Measurements from ENCODE around the gene DHCR24. TPM values are rescaled to one million over a fixed set of nuclear protein-coding genes. Genes with fewer than 3 reads are reported as not detected.

DHCR24 gene
- total and polyA plus RNA-seq, 2 of the 13 experiments (the other 11 are each of a cell fraction or from before 2014, with no cell fraction given): 374 to 448 TPM

GRCh38 chr1:54926970-54927369, 40.0 kb upstream of the DHCR24 start:
- FAIRE-seq (no peak), DNase-seq (ENCODE audit: low spot score) (peak; percentile 51), ATAC-seq (peak; percentile 79)
- intact Hi-C loops (cut with micrococcal nuclease; ENCODE audit: unreplicated experiment): no loop called here
- Histone ChIP-seq H2AFZ (ENCODE audit: low read length) (no peak overlapping the region), H3K79me2 (ENCODE audit: insufficient read depth, low read length) (no peaks in the 10 kb centered on the region), H3K9ac (ENCODE audit: insufficient read depth, low read depth, low read length) (no peak overlapping the region), H3K27me3 (ENCODE audit: control insufficient read depth in 1 of 2, insufficient read depth in 2 of 2, low read length in 2 of 2) (no peaks in the 10 kb centered on the region), H3K27ac (ENCODE audit: extremely low read length, insufficient read depth, low read length) (no peak overlapping the region), H3K4me3 (replicated peaks in 1 of 3; ENCODE audit: insufficient read depth in 1 of 3, low read depth in 2 of 3, low read length in 3 of 3) (no peak overlapping the region), H3K4me1 (ENCODE audit: insufficient read depth, low read length) (peaks cover 57% of the 10 kb centered on the region), H3K4me2 (ENCODE audit: low read depth, low read length) (peak overlapping the region; percentile 46), H3K9me3 (ENCODE audit: low read length) (no peaks in the 10 kb centered on the region), H4K20me1 (ENCODE audit: insufficient read depth, low read length) (no peaks in the 10 kb centered on the region), H3K36me3 (replicated peaks in 1 of 2; ENCODE audit: control insufficient read depth in 1 of 2, insufficient read depth in 2 of 2, low read length in 2 of 2) (no peaks in the 10 kb centered on the region)
- WGBS (ENCODE audit: low lambda C conversion rate): 0% methylated on average over 2 of the region's 2 CpGs
- in situ Hi-C loops (cut with HindIII; ENCODE audit: extremely low pct_ligation_motif_present, low pct_unique_long_range_greater_than_20kb): no loop called here
- CTCF ChIA-PET (ENCODE audit: low intra/inter-chr PET ratio, low total read pairs): no interaction called here
- POLR2A ChIA-PET: interaction anchor here (1.2 to 4.1 kb wide), 2 partner anchors 39 to 43 kb away, joined by 4 to 17 read pairs; partner anchors contain the start of gene DHCR24
- BruUV-seq (replicated peaks): no TSS peak
- TF ChIP-seq, protein P1, sequence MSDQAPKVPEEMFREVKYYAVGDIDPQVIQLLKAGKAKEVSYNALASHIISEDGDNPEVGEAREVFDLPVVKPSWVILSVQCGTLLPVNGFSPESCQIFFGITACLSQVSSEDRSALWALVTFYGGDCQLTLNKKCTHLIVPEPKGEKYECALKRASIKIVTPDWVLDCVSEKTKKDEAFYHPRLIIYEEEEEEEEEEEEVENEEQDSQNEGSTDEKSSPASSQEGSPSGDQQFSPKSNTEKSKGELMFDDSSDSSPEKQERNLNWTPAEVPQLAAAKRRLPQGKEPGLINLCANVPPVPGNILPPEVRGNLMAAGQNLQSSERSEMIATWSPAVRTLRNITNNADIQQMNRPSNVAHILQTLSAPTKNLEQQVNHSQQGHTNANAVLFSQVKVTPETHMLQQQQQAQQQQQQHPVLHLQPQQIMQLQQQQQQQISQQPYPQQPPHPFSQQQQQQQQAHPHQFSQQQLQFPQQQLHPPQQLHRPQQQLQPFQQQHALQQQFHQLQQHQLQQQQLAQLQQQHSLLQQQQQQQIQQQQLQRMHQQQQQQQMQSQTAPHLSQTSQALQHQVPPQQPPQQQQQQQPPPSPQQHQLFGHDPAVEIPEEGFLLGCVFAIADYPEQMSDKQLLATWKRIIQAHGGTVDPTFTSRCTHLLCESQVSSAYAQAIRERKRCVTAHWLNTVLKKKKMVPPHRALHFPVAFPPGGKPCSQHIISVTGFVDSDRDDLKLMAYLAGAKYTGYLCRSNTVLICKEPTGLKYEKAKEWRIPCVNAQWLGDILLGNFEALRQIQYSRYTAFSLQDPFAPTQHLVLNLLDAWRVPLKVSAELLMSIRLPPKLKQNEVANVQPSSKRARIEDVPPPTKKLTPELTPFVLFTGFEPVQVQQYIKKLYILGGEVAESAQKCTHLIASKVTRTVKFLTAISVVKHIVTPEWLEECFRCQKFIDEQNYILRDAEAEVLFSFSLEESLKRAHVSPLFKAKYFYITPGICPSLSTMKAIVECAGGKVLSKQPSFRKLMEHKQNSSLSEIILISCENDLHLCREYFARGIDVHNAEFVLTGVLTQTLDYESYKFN (CRISPR knock-in tag; conservative IDR thresholded peaks at IDR 0.05): peak; percentile 34; the same call in 1 of the 2 replicates
- TF ChIP-seq MAFK (conservative IDR thresholded peaks at IDR 0.05 in 1 of 2, IDR thresholded peaks at IDR 0.05 in 1 of 2; ENCODE audit: low read length in 2 of 2): peak; percentile 52 to 56
- no peak for TF ChIP-seq DNMT1 (CRISPR knock-in tag; IDR thresholded peaks at IDR 0.05)
- TF ChIP-seq ARID5B (CRISPR knock-in tag; IDR thresholded peaks at IDR 0.05): 0 out of 2 replicates have a peak, but pooled peaks have one; percentile 23
- TF ChIP-seq ZNF138 (CRISPR knock-in tag; IDR thresholded peaks at IDR 0.05; ENCODE audit: low read depth): no peak
- no peak for TF ChIP-seq ESRRA (CRISPR knock-in tag; IDR thresholded peaks at IDR 0.05; ENCODE audit: low read depth)
- peak; percentile 58; the same call in 1 of the 2 replicates for TF ChIP-seq ZNF33A (CRISPR knock-in tag; IDR thresholded peaks at IDR 0.05; ENCODE audit: borderline replicate concordance)
- no peak for TF ChIP-seq NCOA1 (CRISPR knock-in tag; IDR thresholded peaks at IDR 0.05)
- TF ChIP-seq, protein P2, sequence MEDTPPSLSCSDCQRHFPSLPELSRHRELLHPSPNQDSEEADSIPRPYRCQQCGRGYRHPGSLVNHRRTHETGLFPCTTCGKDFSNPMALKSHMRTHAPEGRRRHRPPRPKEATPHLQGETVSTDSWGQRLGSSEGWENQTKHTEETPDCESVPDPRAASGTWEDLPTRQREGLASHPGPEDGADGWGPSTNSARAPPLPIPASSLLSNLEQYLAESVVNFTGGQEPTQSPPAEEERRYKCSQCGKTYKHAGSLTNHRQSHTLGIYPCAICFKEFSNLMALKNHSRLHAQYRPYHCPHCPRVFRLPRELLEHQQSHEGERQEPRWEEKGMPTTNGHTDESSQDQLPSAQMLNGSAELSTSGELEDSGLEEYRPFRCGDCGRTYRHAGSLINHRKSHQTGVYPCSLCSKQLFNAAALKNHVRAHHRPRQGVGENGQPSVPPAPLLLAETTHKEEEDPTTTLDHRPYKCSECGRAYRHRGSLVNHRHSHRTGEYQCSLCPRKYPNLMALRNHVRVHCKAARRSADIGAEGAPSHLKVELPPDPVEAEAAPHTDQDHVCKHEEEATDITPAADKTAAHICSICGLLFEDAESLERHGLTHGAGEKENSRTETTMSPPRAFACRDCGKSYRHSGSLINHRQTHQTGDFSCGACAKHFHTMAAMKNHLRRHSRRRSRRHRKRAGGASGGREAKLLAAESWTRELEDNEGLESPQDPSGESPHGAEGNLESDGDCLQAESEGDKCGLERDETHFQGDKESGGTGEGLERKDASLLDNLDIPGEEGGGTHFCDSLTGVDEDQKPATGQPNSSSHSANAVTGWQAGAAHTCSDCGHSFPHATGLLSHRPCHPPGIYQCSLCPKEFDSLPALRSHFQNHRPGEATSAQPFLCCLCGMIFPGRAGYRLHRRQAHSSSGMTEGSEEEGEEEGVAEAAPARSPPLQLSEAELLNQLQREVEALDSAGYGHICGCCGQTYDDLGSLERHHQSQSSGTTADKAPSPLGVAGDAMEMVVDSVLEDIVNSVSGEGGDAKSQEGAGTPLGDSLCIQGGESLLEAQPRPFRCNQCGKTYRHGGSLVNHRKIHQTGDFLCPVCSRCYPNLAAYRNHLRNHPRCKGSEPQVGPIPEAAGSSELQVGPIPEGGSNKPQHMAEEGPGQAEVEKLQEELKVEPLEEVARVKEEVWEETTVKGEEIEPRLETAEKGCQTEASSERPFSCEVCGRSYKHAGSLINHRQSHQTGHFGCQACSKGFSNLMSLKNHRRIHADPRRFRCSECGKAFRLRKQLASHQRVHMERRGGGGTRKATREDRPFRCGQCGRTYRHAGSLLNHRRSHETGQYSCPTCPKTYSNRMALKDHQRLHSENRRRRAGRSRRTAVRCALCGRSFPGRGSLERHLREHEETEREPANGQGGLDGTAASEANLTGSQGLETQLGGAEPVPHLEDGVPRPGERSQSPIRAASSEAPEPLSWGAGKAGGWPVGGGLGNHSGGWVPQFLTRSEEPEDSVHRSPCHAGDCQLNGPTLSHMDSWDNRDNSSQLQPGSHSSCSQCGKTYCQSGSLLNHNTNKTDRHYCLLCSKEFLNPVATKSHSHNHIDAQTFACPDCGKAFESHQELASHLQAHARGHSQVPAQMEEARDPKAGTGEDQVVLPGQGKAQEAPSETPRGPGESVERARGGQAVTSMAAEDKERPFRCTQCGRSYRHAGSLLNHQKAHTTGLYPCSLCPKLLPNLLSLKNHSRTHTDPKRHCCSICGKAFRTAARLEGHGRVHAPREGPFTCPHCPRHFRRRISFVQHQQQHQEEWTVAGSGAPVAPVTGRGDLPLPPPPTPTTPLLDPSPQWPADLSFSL (CRISPR knock-in tag; IDR thresholded peaks at IDR 0.05): peak; percentile 49; the same call in 1 of the 2 replicates

All from HepG2 (cell line).